Measurements from ENCODE around the gene CIAO3.

Gene CIAO3

GRCh38 chr16:725463-726187 lies 15.2 kb downstream of the CIAO3 start:
- in situ Hi-C loops (cut with MboI; ENCODE audit: low sequenced_read_pairs), result no loop called here

DNA sequence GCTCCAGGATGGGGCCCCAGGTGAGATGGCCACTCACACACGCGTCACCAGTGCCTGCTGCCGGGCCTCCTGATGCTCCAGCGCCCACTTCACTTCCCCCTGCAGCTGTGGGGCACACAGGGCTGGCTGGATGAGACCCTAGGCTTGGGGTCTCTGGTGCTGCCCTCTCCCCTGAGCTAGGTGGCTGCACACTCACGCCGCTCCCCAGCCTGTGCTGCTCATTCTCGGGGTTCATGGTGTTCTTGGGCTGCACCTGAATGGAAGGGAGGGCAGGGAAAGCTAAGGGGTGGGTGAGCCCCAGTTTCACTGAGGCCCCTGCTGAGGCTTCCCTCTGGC lies 15.8 kb downstream of the CIAO3 start:
- in situ Hi-C loops (cut with MboI; ENCODE audit: low sequenced_read_pairs), result no loop called here

DNA sequence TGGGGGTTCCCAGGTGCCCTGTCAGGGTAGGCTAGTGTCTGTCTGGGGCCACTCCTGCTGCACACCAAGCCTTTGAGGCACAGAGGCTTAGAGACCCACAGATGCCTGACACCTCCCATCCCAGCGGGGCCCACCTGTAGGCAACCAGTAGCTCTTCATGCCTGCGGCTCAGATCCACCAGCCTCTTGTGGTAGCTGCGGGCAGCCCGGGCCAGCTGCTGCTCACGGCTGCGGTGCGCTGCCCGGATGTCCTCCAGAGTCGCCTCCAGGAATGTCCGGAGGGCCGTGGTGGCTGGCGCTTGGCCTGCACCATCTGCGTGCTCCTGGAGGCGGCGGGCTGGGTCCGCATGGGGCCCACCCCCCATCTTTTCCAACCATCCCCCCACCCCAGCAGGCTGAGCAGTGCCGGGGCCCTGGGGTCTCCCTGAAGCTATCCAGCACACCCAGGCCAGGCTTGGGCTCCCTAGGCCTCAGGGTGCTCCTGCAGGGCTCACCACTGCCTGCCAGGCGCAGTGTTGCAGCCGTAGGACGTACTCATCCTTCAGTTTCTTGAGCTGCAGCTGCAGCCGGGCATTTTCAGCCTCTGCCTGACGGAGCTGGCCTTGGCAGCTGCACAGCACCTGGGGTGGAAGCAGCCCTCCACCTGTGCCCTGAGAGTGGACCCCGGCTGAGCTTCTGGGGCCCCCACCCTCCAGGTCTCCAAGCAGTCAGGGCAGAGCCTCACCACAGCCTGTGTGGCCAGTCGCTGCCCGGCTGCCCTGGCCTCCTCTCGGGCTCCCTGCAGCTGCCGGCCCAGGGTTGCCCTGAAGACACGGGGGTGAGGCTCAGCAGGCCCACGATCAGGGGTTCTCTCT lies 16.4 kb downstream of the CIAO3 start:
- in situ Hi-C loops (cut with MboI; ENCODE audit: low sequenced_read_pairs), result loop anchor here (25.0 kb wide), 1 partner anchor 338 kb away; the partner anchor contains the start of gene SSTR5

DNA sequence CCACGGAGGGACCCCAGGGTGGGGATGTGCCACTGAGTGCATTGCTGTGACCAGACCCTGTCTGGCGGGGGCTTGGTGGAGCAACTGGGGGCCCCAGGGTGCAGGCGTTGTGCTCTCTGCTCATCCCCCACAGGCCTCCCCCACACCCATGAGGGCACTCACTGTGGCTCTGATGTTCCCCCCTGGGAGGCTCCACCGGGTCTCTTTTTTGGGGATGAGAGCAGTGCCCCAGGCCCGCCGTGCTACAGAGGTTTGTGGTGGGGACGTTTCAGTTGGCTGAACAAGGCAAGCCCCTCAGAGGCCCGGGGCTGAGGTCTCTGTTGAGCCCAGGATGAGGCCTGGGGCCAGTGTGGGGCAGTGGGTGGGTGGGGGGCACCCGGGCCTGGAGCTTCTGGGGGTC lies 17.1 kb downstream of the CIAO3 start:
- in situ Hi-C loops (cut with MboI; ENCODE audit: low sequenced_read_pairs), result loop anchor here (25.0 kb wide), 1 partner anchor 339 kb away; the partner anchor contains the start of gene SSTR5

DNA sequence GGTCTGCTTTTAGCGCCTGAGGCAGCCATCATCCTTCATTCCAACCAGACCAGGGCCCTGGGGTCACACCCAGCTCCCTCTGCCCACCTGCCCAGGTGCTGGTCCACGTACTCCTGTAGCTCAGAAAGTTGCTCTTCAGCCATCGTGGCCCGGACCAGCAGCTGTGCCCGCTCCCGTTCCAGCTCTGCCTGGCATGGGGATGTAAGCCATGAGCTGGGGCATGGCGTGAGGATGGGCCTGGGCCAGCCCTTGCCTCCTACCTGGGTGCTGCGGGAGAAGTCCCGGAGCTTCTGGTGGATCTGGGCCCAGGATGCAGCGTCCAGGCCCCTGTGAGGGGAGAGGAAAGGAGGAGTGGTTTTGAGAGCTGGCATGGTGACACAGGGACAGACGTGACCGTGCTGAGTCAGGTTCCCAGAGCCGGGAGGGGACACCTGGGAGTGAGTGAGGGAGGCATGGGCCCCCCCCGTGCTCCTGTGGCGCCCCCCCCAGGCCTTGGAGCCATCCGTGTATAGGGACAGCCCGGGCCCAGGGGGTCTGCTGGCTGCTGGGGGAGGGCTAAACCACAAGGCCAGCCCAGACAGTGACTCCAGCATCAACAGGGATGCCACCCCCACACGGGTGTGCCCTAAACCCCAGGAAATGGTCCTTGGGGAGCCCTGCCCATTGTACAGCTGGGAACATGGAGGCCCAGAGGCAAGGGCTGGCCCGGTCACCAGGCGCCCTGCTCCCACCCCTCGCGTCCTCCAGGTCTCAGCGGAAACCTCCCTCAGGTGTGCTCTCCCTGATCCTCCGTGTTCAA lies 17.8 kb downstream of the CIAO3 start:
- in situ Hi-C loops (cut with MboI; ENCODE audit: low sequenced_read_pairs), result loop anchor here (25.0 kb wide), 1 partner anchor 339 kb away; the partner anchor contains the start of gene SSTR5

- in situ Hi-C loops (cut with MboI; ENCODE audit: low sequenced_read_pairs), result loop anchor here (25.0 kb wide), 1 partner anchor 340 kb away; the partner anchor contains the start of gene SSTR5
Measured at GRCh38 chr16:721765-722540, 18.8 kb downstream of the CIAO3 start.

GRCh38 chr16:720990-721764 lies 19.6 kb downstream of the CIAO3 start, which contains the start of gene ANTKMT:
ANTKMT (plus strand) TSS chr16:721146; CDS start chr16:721275, 129 bp downstream.
- in situ Hi-C loops (cut with MboI; ENCODE audit: low sequenced_read_pairs), result loop anchor here (25.0 kb wide), 1 partner anchor 341 kb away; the partner anchor contains the start of gene SSTR5

- in situ Hi-C loops (cut with MboI; ENCODE audit: low sequenced_read_pairs), result loop anchor here (25.0 kb wide), 1 partner anchor 342 kb away; the partner anchor contains the start of gene SSTR5
Measured at GRCh38 chr16:720447-720989, 20.3 kb downstream of the CIAO3 start.

DNA sequence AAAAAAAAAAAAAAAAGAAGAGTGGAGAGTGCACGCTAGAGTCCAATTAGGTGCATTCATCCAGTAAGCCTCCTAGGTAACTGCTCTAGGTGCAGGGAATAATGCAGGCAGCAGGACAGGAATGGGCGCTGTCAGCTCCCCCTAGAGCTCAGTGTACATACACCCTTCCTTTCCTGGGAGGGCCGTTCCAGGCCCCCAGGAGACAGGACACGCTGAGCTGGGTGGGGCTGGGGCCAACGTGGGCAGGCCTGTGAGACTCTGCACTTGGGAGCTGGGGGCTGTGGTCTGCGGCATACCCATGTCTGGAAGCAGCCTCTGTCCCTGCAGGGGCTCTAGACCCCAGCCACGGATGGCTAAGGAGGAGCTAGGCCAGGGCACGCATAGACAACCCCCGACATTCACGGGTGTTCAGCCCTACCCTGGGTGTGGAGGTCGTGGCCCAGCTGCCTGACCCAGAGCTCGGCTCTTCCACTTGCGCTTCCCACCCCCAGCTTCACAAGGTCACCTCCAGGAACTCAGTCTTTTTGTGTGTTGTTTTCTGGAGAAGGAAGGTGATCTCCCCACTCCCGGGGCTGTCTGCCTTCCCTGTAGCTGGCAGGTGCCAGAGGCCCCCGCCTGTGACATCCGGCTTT lies 20.9 kb downstream of the CIAO3 start:
- in situ Hi-C loops (cut with MboI; ENCODE audit: low sequenced_read_pairs), result loop anchor here (25.0 kb wide), 1 partner anchor 342 kb away; the partner anchor contains the start of gene SSTR5

DNA sequence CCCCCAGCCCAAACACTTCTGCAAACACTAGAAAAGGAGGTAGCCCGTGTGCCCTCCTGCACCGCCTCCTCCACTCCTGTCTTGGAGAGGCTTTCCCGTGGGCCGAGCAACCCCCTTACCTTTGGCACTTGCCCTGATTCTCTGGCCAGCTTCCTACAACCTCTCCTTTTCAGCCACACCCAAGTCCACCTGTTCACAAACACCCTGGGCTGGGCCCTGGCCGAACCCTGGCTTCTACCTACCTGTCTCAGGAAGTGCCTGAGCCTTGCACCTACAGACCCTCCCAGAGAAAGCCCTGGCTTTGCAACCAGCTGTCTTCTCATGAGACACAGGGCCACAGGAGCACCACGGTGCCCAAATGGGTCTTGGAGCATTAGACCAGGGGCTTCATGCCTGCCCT lies 21.9 kb downstream of the CIAO3 start:
- in situ Hi-C loops (cut with MboI; ENCODE audit: low sequenced_read_pairs), result loop anchor here (25.0 kb wide), 1 partner anchor 343 kb away; the partner anchor contains the start of gene SSTR5

GRCh38 chr16:718389-718788 lies 22.4 kb downstream of the CIAO3 start:
- in situ Hi-C loops (cut with MboI; ENCODE audit: low sequenced_read_pairs), result loop anchor here (25.0 kb wide), 1 partner anchor 344 kb away; the partner anchor contains the start of gene SSTR5

DNA sequence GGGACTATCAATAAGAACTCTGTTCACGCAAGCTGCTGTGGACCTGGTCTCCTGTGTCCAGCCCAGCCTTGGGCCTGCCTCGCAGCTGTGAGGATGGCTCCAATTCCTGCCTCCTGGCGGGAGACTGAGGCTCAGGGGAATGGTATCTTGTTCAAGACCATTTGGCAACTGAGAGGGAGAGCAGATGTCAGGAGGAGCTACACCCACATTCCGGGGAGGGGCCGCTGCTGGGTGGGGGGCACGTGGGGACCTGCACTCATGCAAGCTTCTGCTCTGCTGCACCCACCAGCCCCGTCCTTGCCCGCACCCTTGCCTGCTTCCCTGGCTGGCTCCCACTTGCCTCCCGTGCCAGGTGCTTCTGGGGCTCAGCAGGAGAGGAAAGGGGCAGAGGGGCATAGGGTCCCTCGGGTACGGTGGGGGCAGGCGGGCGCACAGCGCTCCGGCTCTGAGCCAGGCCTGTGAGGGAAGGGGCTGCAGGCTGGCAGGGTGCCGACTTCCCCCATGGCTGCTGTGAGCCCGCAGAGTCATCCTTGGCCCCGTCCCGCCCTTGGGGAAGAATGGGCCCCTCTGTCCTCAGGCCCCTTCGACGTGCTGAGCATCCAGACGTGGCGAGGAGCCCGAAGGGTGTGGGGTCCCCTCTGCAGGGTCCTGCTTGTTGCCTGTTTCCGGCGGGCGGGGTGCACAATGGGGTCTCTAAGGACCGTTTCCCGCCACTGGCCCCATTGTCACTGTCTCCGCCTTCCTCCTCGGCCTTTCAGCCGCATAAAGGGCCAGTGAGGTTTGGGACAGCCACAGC lies 23.1 kb downstream of the CIAO3 start:
- in situ Hi-C loops (cut with MboI; ENCODE audit: low sequenced_read_pairs), result loop anchor here (25.0 kb wide), 1 partner anchor 345 kb away; the partner anchor contains the start of gene SSTR5

- in situ Hi-C loops (cut with MboI; ENCODE audit: low sequenced_read_pairs), result loop anchor here (25.0 kb wide), 1 partner anchor 345 kb away; the partner anchor contains the start of gene SSTR5
Measured at GRCh38 chr16:716768-717325, 23.9 kb downstream of the CIAO3 start.

GRCh38 chr16:716200-716568 lies 24.6 kb downstream of the CIAO3 start:
- in situ Hi-C loops (cut with MboI; ENCODE audit: low sequenced_read_pairs), result loop anchor here (25.0 kb wide), 1 partner anchor 346 kb away; the partner anchor contains the start of gene SSTR5

- in situ Hi-C loops (cut with MboI; ENCODE audit: low sequenced_read_pairs), result loop anchor here (25.0 kb wide), 1 partner anchor 347 kb away; the partner anchor contains the start of gene SSTR5
Measured at GRCh38 chr16:715477-716199, 25.2 kb downstream of the CIAO3 start.
